Epidermal melanocyte (primary cell): ENCODE results near the gene HMCES.

Experiments
- DNase-seq: peaks from one replicate; pipeline ENCODE4 v3.0.0; 2011; ENCODE audit warnings: low spot score; ENCODE audit not compliant: insufficient read length

HMCES gene, protein sequence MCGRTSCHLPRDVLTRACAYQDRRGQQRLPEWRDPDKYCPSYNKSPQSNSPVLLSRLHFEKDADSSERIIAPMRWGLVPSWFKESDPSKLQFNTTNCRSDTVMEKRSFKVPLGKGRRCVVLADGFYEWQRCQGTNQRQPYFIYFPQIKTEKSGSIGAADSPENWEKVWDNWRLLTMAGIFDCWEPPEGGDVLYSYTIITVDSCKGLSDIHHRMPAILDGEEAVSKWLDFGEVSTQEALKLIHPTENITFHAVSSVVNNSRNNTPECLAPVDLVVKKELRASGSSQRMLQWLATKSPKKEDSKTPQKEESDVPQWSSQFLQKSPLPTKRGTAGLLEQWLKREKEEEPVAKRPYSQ

GRCh38 chr3:129278439-129278965 lies at the start of gene HMCES:
Gene HMCES (plus strand): TSS chr3:129278870. CDS start chr3:129279733, 863 bp downstream.
- peak; percentile 77 for DNase-seq

DNA sequence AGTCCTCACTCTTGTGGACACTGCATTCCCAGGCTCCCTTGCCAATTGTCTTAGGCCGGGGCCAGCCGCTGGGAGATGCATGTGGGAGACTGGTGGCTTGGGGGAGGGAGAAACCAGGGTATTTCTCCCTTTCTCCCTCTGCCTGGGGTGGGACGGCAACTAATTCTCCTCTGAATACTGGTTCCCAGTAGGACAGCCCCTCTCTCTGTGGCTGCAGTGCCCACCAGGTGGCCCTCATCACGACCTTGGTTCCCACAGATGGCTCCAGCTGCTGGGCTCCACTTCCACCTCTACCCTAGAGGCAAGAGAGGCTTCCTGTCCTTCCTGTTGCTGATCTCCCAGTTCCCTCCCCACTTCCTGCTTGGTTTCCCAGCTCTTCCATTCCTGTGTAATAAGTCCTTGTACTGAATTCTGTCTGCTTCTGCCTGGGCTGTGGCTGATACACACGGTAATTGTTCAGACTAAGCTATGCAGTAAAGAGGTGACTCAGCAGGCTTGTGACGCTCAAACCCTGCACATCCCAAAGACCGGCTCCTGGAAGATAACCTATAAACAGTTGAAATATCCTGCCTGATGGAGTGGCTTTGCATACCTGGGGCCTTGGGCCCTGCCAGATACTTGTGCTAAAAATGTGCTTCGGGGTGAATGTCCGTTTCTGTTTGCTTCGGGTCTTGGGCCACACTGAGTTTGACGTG lies 49.6 kb upstream of the HMCES start:
- no peak for DNase-seq

DNA sequence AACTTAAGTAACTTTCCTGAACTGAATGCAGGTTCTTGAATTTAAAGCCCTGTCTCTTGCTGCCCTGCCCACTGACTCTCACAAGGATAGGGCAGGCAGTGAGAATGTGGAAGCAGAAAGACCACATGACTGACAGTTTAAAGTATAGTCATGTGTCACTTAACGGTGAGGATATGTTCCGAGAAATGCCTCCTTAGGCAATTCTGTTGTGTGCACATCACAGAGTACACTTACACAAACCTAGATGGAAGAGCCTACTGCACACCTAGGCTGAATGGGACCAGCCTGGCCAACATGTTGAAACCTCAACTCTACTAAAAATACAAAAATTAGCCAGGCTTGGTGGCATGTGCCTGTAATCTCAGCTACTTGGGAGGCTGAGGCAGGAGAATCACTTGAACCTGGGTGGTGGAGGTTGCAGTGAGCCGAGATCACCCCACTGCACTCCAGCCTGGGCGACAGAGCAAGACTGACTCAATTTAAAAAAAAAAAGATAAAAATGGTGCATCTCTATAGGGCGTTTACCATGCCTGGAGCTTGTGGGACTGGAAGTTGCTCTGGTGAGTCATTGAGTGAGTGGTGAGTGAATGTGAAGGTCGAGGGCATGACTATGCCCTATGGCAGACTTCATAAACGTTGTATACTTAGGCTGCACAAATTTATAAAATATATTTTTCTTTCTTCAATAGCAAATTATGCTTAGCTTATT lies 48.2 kb upstream of the HMCES start:
- no peak for DNase-seq

- no peak for DNase-seq
Observed at GRCh38 chr3:129231331-129232119, 47.1 kb upstream of the HMCES start.

DNA sequence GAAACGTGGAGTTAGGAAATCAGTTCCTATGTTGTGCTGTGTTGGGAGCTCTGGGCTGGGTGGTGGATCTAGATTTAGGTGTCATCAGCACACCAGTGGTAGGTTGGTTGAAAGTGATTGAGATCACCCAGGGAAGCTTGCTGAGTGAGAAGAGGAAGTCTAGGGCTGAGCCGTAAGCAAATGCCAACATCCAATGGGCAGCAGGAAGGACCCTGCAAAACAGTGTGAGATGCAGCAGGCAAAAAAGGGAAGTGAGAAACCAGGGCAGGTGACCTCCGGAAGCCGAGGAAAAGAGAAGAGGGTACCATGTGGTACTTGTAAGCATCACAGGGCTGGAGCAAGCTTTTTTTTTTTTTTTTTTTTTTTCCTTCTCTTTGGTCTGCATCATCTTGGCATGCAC lies 45.1 kb upstream of the HMCES start:
- DNase-seq = no peak

DNA sequence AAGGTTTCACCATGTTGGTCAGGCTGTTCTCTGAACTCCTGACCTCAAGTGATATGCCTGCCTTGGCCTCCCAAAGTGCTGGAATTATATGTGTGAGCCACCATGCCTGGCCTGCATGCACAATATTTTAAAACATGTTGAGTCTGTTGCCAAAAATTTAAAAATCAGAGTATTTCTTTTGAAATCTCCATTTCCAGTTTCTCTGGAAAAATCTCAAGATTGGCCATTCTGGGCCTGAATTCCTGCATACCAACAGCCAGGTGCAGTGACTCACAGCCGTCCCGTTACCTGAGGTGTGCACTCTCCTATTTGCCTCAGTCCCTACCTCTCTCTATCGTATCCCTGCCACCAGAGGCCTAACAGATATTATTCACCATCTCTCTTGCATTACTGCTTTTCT lies 44.2 kb upstream of the HMCES start:
- DNase-seq = no peak

GRCh38 chr3:129235344-129235917 lies 43.2 kb upstream of the HMCES start:
- DNase-seq = no peak

DNA sequence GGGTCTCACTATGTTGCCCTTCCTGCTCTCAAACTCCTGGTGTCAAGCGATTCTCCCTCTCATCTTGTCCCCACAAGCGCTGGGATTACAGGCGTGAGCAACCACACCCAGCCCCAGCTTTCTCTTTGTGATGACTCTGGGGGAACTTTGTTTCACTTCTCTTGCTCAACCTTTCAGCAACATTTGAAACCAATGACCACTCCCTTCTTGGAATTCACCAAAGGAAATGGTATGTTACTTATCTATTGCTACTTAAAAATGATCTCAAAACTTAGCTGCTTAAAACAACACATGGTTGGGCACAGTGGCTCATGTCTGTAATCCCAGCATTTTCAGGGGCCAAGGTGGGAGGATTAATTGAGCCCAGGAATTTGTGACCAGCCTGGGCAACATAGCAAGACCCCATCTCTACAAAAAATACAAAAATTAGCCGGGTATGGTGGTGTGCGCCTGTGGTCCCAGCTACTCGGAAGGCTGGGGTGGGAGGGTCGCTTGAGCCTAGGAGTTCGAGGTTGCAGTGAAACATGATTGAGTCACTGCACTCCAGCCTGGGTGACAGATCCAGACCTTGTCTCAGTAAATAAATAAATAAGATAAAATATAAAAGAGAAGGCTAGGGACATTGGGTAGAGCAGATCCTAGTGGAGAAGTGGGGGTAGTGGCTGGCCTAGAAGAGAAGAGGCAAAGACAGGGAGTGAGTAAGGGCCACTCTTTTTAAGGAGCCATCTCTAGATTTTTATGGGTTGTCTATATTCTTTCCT lies 39.5 kb upstream of the HMCES start:
- DNase-seq = no peak

DNA sequence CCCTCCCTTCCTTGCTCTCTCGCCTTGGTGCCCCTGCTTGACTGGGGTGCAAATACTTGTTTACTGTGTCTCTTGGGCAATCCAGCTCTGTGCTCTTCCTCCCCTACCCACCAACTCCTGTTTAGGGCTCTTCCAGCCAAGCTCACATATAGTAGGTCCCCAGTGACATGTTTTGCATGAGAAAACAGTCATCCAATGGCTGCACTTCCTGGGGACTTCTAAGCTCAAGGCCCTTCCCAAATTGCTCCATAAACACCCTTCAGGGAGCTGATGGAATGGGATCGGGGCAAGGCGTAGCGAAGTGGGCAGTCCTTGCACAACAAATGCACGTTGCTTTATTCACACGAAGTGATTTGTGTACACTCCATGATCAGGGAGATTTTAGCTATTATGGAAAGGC lies 38.7 kb upstream of the HMCES start:
- no peak for DNase-seq

- no peak for DNase-seq
Observed at GRCh38 chr3:129240436-129240835, 38.2 kb upstream of the HMCES start.

DNA sequence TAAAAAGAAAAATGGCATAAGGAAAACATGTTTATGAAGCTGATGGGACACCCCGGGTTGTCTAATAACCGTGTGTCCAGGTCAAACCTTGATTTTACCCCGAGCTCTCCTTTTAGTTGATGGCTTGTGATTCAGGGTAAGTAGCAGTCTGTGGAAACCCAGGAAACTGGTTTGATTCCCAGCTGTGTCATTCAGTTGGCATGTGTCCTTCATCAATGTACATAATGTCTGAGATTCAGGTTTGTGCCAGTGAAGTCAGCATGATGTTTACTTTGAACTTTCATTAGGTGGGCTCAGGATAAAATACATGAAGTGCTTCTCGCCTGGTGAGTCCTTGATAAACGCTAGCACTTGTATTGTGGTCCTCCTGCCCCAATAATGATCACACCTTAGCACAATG lies 33.5 kb upstream of the HMCES start:
- DNase-seq = no peak

DNA sequence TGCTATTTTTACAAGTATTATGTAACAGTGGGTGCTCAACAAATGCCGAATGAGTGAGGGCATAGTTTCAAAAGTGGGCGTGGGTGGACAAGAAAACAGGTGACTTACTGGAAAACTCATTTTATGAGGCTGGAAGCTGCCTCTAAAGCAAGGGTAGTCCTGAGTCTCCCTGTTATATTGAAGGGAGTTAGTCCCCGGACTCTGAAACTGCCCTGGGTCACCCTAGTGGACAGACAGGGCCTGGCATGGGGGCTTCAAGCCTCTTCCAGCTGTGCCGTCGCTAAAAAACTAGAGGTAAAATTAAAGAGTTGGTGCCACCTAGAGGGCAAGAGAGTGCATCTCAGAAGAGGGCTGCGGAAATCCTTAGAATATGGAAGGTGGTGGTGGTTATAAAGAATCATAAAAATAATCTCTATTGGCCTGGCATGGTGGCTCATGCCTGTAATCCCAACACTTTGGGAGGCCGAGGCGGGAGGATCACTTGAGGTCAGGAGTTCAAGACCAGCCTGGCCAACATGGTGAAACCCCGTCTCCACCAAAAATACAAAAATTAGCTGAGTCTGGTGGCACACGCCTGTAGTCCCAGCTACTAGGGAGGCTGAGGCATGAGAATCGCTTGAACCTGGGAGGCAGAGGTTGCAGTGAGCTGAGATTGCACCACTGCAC lies 32.9 kb upstream of the HMCES start:
- DNase-seq = peak; percentile 86

GRCh38 chr3:129246636-129247035 lies 32.0 kb upstream of the HMCES start:
- DNase-seq = no peak

DNA sequence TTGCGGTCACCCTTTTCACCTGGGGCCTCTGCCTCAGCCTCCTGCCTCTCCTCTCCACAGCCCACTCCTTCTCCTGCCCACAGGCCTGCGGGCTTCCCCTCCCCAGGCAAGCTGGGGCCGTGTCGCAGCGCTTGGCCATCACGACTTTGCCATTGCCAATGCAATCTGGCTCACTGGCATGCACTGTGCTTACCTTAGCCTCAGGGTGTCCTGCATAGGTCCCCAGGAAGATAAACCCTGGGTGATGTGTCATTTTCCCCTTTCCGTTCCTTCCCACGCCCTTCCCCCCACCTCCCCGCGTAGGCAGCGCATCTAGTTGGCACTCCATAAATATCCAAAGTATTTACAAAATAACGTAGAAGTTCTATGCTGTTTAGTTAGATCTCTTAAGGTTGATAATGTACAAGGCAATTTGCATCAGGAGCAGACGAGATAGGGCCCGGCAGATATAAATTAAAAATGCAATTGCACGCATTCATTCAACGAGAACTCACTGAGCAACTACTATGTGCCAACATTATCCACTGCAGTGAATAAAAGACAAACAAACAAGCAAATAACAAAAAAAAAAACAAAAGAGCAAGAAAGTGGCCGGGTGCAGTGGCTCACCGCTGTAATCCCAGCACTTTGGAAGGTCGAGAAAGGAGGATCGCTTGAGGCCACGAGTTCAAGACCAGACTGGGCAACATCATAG lies 30.2 kb upstream of the HMCES start:
- DNase-seq = no peak

DNA sequence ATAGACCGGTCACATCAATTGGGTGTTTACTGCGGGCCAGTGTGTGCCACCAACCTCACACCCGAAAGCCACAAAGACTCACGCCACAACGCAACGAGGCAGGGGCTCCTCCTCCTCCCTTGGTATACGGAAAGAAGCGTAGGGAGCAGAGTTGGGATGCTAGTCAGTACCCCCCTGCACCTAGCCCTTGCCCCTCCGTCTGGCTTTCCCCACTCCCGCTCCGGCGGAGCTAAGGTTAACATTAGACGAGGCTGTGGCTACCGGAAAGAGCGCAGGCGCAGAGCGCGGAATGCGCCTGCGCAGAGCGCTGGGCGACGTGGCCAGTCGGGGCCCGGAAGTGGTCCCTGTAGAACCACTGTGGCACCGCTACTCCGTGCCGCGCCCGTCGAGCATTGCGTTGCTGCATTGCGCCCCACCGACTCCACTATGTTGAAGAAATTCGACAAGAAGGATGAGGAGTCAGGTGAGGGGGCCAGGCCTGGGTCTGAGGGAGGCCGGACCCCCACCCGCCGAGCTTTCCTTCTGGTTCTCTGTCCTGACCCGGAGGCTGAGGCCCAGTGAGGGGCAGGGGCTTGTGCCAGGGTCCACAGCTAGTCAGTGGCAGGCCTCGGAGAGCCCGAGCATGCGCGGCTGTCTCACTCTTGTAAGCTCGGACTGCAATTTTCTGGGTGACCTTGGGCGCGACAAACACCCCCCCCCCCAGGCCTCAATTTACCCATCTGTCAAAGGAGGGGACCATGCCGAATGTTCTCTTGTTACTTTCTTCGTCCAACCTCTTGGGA lies 29.2 kb upstream of the HMCES start, which contains the start of gene COPG1:
Gene COPG1 (plus strand): TSS at position 323 of the 782 bp plus-strand sequence. CDS start 104 bp downstream, at position 427.
- peak; percentile 95 for DNase-seq

- no peak for DNase-seq
Observed at GRCh38 chr3:129252748-129253147, 25.9 kb upstream of the HMCES start.

DNA sequence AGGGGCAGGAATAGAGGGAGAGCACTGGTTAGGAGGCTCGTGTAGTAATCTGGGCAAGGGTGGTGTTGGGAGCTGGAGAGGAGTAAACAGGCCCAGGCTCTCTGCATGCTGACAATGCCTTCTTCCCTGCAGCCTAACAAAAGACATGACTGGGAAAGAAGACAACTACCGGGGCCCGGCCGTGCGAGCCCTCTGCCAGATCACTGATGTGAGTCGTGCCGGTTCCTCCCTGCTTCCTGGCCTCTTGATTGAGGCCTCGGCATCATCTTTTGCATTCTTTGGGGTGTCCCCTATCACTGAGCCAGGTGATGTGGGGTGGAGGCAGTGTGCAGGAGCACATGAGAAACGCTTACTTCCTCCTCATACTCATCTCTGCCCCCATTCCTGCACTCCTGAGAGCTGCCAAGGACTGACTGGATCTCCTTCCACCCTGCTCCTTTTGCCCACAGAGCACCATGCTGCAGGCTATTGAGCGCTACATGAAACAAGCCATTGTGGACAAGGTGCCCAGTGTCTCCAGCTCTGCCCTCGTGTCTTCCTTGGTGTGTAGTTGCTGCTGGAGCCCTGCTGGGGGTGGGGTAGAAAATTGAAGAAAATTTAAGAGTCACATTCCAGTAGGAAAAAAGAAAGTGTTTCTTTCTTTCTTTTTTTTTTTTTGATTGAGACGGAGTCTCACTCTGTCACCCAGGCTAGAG lies 24.0 kb upstream of the HMCES start:
- DNase-seq = peak; percentile 60
